Measurements from ENCODE around the gene KLC1. TPM values are rescaled to one million over a fixed set of nuclear protein-coding genes. Genes with fewer than 3 reads are reported as not detected.

KLC1 gene
- total and polyA plus RNA-seq, 2 of the 13 experiments (the other 11 are each of a cell fraction or from before 2014, with no cell fraction given), result 53.2 to 63.5 TPM

GRCh38 chr14:103600503-103600902 is 28.5 kb upstream of the KLC1 start:
- H3K27me3 ChIP-seq (ENCODE audit: control insufficient read depth in 1 of 2, insufficient read depth in 2 of 2, low read length in 2 of 2), result no peaks in the 10 kb centered on the region; a peak in 1 of 5 replicates
- H3K4me2 ChIP-seq (ENCODE audit: low read depth, low read length), result no peak overlapping the region
- no peaks in the 10 kb centered on the region for H4K20me1 ChIP-seq (ENCODE audit: insufficient read depth, low read length)
- H3K27ac ChIP-seq (ENCODE audit: extremely low read length, insufficient read depth, low read length), result no peak overlapping the region
- no peak overlapping the region for H3K9ac ChIP-seq (ENCODE audit: insufficient read depth, low read depth, low read length)
- FAIRE-seq, result no peak
- H3K4me1 ChIP-seq (ENCODE audit: insufficient read depth, low read length), result peaks cover 16% of the 10 kb centered on the region
- TF ChIP-seq ZNF562 (CRISPR knock-in tag; IDR thresholded peaks at IDR 0.05; ENCODE audit: borderline replicate concordance) (no peak), HNF4A (CRISPR knock-in tag; IDR thresholded peaks at IDR 0.05) (peak; percentile 25; the same call in 1 of the 2 replicates), BCL6 (CRISPR knock-in tag; IDR thresholded peaks at IDR 0.05) (no peak), SIN3A (IDR thresholded peaks at IDR 0.05; ENCODE audit: borderline replicate concordance, low read depth, low read length) (no peak)
- POLR2A ChIA-PET, result interaction anchor here (1.0 kb wide), 1 partner anchor 25 kb away, joined by 3 read pairs; no protein-coding TSS in a partner anchor
- H3K4me3 ChIP-seq (replicated peaks in 1 of 3; ENCODE audit: insufficient read depth in 1 of 3, low read depth in 2 of 3, low read length in 3 of 3), result no peak overlapping the region
- no peaks in the 10 kb centered on the region for H3K9me3 ChIP-seq (ENCODE audit: low read length)
- in situ Hi-C loops (cut with HindIII; ENCODE audit: extremely low pct_ligation_motif_present, low pct_unique_long_range_greater_than_20kb), result no loop called here
- WGBS (ENCODE audit: low lambda C conversion rate), result 75% methylated on average over 5 of the region's 5 CpGs
- no peaks in the 10 kb centered on the region for H3K79me2 ChIP-seq (ENCODE audit: insufficient read depth, low read length)
- H3K36me3 ChIP-seq (replicated peaks in 1 of 2; ENCODE audit: control insufficient read depth in 1 of 2, insufficient read depth in 2 of 2, low read length in 2 of 2), result no peaks in the 10 kb centered on the region
- CTCF ChIA-PET (ENCODE audit: low intra/inter-chr PET ratio, low total read pairs), result no interaction called here
- intact Hi-C loops (cut with micrococcal nuclease; ENCODE audit: unreplicated experiment), result no loop called here
- DNase-seq (ENCODE audit: low spot score), result no peak
- no peak overlapping the region for H2AFZ ChIP-seq (ENCODE audit: low read length)
- no peak for ATAC-seq
- no TSS peak for BruUV-seq (replicated peaks)

- no peak overlapping the region for H3K27ac ChIP-seq (ENCODE audit: extremely low read length, insufficient read depth, low read length)
- WGBS (ENCODE audit: low lambda C conversion rate), result 76% methylated on average over 2 of the region's 5 CpGs
- H3K27me3 ChIP-seq (ENCODE audit: control insufficient read depth in 1 of 2, insufficient read depth in 2 of 2, low read length in 2 of 2), result peaks cover 6 to 20% of the 10 kb centered on the region in 2 experiments
- no peaks in the 10 kb centered on the region for H3K9me3 ChIP-seq (ENCODE audit: low read length)
- no peaks in the 10 kb centered on the region for H3K79me2 ChIP-seq (ENCODE audit: insufficient read depth, low read length)
- ATAC-seq (no peak), FAIRE-seq (no peak), DNase-seq (ENCODE audit: low spot score) (no peak)
- POLR2A ChIA-PET, result no interaction called here
- no peak overlapping the region for H3K4me3 ChIP-seq (replicated peaks in 1 of 3; ENCODE audit: insufficient read depth in 1 of 3, low read depth in 2 of 3, low read length in 3 of 3)
- H3K4me1 ChIP-seq (ENCODE audit: insufficient read depth, low read length), result peaks cover 18% of the 10 kb centered on the region
- CTCF ChIA-PET (ENCODE audit: low intra/inter-chr PET ratio, low total read pairs), result no interaction called here
- H3K4me2 ChIP-seq (ENCODE audit: low read depth, low read length), result no peak overlapping the region
- H2AFZ ChIP-seq (ENCODE audit: low read length), result no peak overlapping the region
- no TSS peak for BruUV-seq (replicated peaks)
- TF ChIP-seq SMARCC2 (IDR thresholded peaks at IDR 0.05) (no peak), BHLHE40 (IDR thresholded peaks at IDR 0.05; ENCODE audit: low read length) (no peak), ZNF264 (CRISPR knock-in tag; IDR thresholded peaks at IDR 0.05) (no peak), ZNF563 (CRISPR knock-in tag; IDR thresholded peaks at IDR 0.05) (no peak), U2AF1 (optimal IDR thresholded peaks at IDR 0.05; ENCODE audit: low read depth, low read length) (no peak), PHF21A (CRISPR knock-in tag; IDR thresholded peaks at IDR 0.05) (no peak), SATB2 (CRISPR knock-in tag; IDR thresholded peaks at IDR 0.05) (no peak), TOE1 (CRISPR knock-in tag; IDR thresholded peaks at IDR 0.05) (no peak), ZNF724P (CRISPR knock-in tag; IDR thresholded peaks at IDR 0.05; ENCODE audit: borderline replicate concordance) (no peak), MXD3 (CRISPR knock-in tag; IDR thresholded peaks at IDR 0.05) (no peak), HMG20B (CRISPR knock-in tag; conservative IDR thresholded peaks at IDR 0.05) (no peak), KMT2A (CRISPR knock-in tag; IDR thresholded peaks at IDR 0.05) (no peak), MNT (IDR thresholded peaks at IDR 0.05) (no peak), KDM5A (IDR thresholded peaks at IDR 0.05; ENCODE audit: borderline replicate concordance, low read length) (no peak), KLF12 (CRISPR knock-in tag; IDR thresholded peaks at IDR 0.05; ENCODE audit: borderline replicate concordance) (no peak), ZNF138 (CRISPR knock-in tag; IDR thresholded peaks at IDR 0.05; ENCODE audit: low read depth) (no peak), PAX8 (CRISPR knock-in tag; IDR thresholded peaks at IDR 0.05; ENCODE audit: borderline replicate concordance) (no peak)
- intact Hi-C loops (cut with micrococcal nuclease; ENCODE audit: unreplicated experiment) (no loop called here), in situ Hi-C loops (cut with HindIII; ENCODE audit: extremely low pct_ligation_motif_present, low pct_unique_long_range_greater_than_20kb) (no loop called here)
- no peak overlapping the region for H3K9ac ChIP-seq (ENCODE audit: insufficient read depth, low read depth, low read length)
- no peaks in the 10 kb centered on the region for H4K20me1 ChIP-seq (ENCODE audit: insufficient read depth, low read length)
- H3K36me3 ChIP-seq (replicated peaks in 1 of 2; ENCODE audit: control insufficient read depth in 1 of 2, insufficient read depth in 2 of 2, low read length in 2 of 2), result no peaks in the 10 kb centered on the region
Measured at GRCh38 chr14:103604620-103605019, 24.4 kb upstream of the KLC1 start.

Data from HepG2 (cell line).